Smooth muscle cell (in vitro differentiated cells): ENCODE measurements around the gene SULT2B1. TPM values are rescaled to one million over a fixed set of nuclear protein-coding genes. Genes with fewer than 3 reads are reported as not detected.

ENCODE experiments used
- DNase-seq: peaks from one replicate; lab custom pipeline; 2025; ENCODE audit not compliant: unreplicated experiment; lab: John Stamatoyannopoulos, UW
- H2AFZ ChIP-seq: fragments of 200-600 bp; sonication (generic); 2 replicates; pipeline ENCODE4 v1.6.0; 2016; ENCODE audit warnings: antibody characterized with exemption, low read depth, mild to moderate bottlenecking
- H3F3A ChIP-seq: fragments of 200-600 bp; sonication (generic); 2 replicates; pipeline ENCODE4 v1.6.0; 2017; ENCODE audit warnings: antibody characterized with exemption, low read depth
- H3K27ac ChIP-seq: fragments of 200-600 bp; sonication (generic); 2 replicates; pipeline ENCODE4 v1.5.1; 2016; ENCODE audit warnings: low read depth, mild to moderate bottlenecking
- H3K27me3 ChIP-seq: fragments of 200-600 bp; sonication (generic); 2 replicates; pipeline ENCODE4 v1.6.1; 2016; ENCODE audit warnings: low read depth, mild to moderate bottlenecking
- H3K36me3 ChIP-seq: fragments of 200-600 bp; sonication (generic); 2 replicates; pipeline ENCODE4 v1.5.1; 2016; ENCODE audit warnings: low read depth
- H3K4me1 ChIP-seq: fragments of 200-600 bp; sonication (generic); 2 replicates; pipeline ENCODE4 v1.5.1; 2016; ENCODE audit warnings: low read depth
- H3K4me2 ChIP-seq: fragments of 200-600 bp; sonication (generic); 2 replicates; pipeline ENCODE4 v1.6.0; 2016; ENCODE audit warnings: mild to moderate bottlenecking
- H3K4me3 ChIP-seq: fragments of 200-600 bp; sonication (generic); 2 replicates; pipeline ENCODE4 v1.5.1; 2016; ENCODE audit warnings: mild to moderate bottlenecking
- H3K79me2 ChIP-seq: fragments of 200-600 bp; sonication (generic); 2 replicates; pipeline ENCODE4 v1.6.0; 2016; ENCODE audit warnings: low read depth, mild to moderate bottlenecking
- H3K9ac ChIP-seq: fragments of 200-600 bp; sonication (generic); 2 replicates; pipeline ENCODE4 v1.6.0; 2016; ENCODE audit warnings: low read depth
- H3K9me3 ChIP-seq: fragments of 200-600 bp; sonication (generic); replicated peaks from 2 replicates; pipeline ENCODE4 v1.5.1; 2016; ENCODE audit warnings: low read depth
- H4K20me1 ChIP-seq: fragments of 200-600 bp; sonication (generic); 2 replicates; pipeline ENCODE4 v1.6.0; 2016; ENCODE audit warnings: low read depth
- WGBS: methylation state at CpG from one replicate; pipeline ENCODE4 v1.1.7; 2016; ENCODE audit warnings: low lambda C conversion rate; 5-methylcytosine and 5-hydroxymethylcytosine counted together
- polyA plus RNA-seq: library from polyadenylated mRNA; unstranded; fragments of >200 nt; fragmentation: Nextera tagmentation; extraction: Ambion mirVana; gene quantifications from 2 replicates; pipeline ENCODE4 v1.2.1, GENCODE V29; 2016
- total RNA-seq: library from RNA; depleted of rRNA; stranded (reverse); fragments of >200 nt; gene quantifications from 2 replicates; pipeline ENCODE4 v1.2.3, GENCODE V29; 2014
- TF ChIP-seq, protein P1 (sequence below): fragments of 200-600 bp; sonication (generic); IDR thresholded peaks from 2 replicates; pipeline ENCODE4 v1.5.1; 2017; ENCODE audit warnings: borderline replicate concordance, mild to moderate bottlenecking, antibody characterized with exemption; ENCODE audit not compliant: insufficient read depth, poor library complexity, severe bottlenecking

SULT2B1 gene
- total and polyA plus RNA-seq, 2 experiments from 2014 or later = 1.7 to 2.3 TPM

DNA sequence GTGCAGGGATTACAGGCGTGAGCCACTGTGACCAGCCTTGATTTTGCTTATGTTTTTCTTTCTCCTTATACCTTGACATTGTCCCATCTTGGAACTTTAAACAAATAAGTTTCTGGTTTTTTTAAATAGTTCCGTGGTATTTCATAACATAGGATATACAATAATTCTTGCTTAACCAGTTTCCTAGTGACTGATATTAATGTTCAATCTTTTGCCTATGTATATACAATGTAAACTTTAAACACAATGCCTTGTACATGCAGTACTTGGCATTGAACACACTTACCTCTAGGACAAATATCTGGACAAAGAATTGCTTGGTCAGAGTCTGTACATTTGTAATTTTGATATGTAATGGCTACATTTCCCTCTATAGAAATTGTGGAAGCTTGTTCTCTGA, 30.2 kb downstream of the SULT2B1 start:
- H3K27ac ChIP-seq = no peak overlapping the region
- no peak overlapping the region for H2AFZ ChIP-seq
- H3K4me2 ChIP-seq = no peak overlapping the region
- no peak overlapping the region for H3K4me3 ChIP-seq
- no peaks in the 10 kb centered on the region for H3K36me3 ChIP-seq
- H3F3A ChIP-seq = no peaks in the 10 kb centered on the region
- H3K4me1 ChIP-seq = no peaks in the 10 kb centered on the region
- DNase-seq = no peak
- no peaks in the 10 kb centered on the region for H3K27me3 ChIP-seq
- no peaks in the 10 kb centered on the region for H3K9me3 ChIP-seq
- H4K20me1 ChIP-seq = no peaks in the 10 kb centered on the region
- H3K79me2 ChIP-seq = no peaks in the 10 kb centered on the region
- 84% methylated on average over 2 of the region's 2 CpGs for WGBS
- TF ChIP-seq, protein P1, sequence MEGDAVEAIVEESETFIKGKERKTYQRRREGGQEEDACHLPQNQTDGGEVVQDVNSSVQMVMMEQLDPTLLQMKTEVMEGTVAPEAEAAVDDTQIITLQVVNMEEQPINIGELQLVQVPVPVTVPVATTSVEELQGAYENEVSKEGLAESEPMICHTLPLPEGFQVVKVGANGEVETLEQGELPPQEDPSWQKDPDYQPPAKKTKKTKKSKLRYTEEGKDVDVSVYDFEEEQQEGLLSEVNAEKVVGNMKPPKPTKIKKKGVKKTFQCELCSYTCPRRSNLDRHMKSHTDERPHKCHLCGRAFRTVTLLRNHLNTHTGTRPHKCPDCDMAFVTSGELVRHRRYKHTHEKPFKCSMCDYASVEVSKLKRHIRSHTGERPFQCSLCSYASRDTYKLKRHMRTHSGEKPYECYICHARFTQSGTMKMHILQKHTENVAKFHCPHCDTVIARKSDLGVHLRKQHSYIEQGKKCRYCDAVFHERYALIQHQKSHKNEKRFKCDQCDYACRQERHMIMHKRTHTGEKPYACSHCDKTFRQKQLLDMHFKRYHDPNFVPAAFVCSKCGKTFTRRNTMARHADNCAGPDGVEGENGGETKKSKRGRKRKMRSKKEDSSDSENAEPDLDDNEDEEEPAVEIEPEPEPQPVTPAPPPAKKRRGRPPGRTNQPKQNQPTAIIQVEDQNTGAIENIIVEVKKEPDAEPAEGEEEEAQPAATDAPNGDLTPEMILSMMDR = no peak
- no peak overlapping the region for H3K9ac ChIP-seq

DNA sequence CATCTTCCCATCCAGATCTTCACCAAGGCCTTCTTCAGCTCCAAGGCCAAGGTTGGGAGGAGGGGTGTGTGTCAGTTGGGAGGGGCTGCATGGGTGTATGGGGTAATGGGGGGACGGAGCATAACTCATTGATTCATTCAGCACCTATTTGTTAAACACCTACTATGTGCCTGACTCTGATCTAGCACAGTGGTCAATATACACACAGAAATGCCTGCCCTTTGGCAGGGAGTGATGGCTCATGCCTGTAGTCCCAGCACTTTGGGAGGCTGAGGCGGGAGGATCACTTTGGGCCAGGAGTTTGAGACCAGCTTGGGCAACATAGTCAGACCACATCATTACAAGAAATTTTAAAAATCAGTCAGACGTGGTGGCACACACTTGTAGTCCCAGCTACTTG, 35.4 kb downstream of the SULT2B1 start:
- H3K27me3 ChIP-seq = no peaks in the 10 kb centered on the region
- H3K79me2 ChIP-seq = no peaks in the 10 kb centered on the region
- no peaks in the 10 kb centered on the region for H4K20me1 ChIP-seq
- no peak overlapping the region for H2AFZ ChIP-seq
- H3K4me1 ChIP-seq = no peaks in the 10 kb centered on the region
- H3K4me2 ChIP-seq = no peak overlapping the region
- 100% methylated on average over 3 of the region's 3 CpGs for WGBS
- no peak overlapping the region for H3K27ac ChIP-seq
- no peak for DNase-seq
- H3K9ac ChIP-seq = no peak overlapping the region
- H3K36me3 ChIP-seq = no peaks in the 10 kb centered on the region
- H3K9me3 ChIP-seq = no peaks in the 10 kb centered on the region
- no peaks in the 10 kb centered on the region for H3F3A ChIP-seq
- TF ChIP-seq, protein P1 = no peak
- no peak overlapping the region for H3K4me3 ChIP-seq

DNA sequence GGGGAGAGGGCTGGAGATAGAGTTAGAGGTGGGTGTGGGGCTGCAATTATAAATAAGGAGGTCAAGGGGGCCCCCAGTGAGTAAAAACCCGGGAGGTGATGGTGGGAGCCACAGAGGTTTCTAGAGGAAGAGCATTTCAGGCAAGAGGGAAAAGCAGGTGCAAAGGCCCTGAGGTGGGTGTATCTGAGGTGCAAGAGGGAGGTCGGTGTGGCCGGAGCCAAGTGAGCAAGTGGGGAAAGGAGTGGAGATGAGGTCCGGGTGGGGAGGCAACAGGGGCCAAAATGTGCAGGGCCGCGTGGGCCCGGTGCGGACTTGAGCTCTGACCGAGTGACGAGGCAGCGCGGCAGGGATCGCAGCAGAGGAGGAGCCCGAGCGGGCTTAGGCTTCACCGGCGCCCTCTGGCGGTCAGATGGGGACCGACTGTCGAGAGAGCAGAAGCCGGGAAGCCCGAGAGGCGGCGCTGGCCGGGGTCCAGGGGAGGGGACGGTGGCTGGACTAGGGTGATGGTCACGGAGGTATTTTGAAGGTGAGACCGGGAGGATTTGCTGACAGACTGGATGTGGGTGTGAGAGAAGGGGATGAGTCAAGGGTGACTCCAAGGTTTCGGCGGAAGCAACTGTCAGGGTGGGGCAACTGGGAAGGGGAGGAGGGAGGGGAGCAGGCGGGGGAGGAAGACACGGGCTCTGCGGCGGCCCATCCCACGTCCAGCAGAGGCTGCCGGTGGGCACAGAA, 36.9 kb downstream of the SULT2B1 start:
- no peaks in the 10 kb centered on the region for H3K79me2 ChIP-seq
- peak overlapping the region; percentile 61 for H3K4me2 ChIP-seq
- H3K27ac ChIP-seq = no peak overlapping the region
- H3K36me3 ChIP-seq = no peaks in the 10 kb centered on the region
- peak; percentile 66 for DNase-seq
- no peaks in the 10 kb centered on the region for H4K20me1 ChIP-seq
- H3K9me3 ChIP-seq = no peaks in the 10 kb centered on the region
- no peaks in the 10 kb centered on the region for H3F3A ChIP-seq
- no peaks in the 10 kb centered on the region for H3K27me3 ChIP-seq
- no peak overlapping the region for H2AFZ ChIP-seq
- WGBS = 5% methylated on average over 33 of the region's 36 CpGs
- TF ChIP-seq, protein P1 = peak; percentile 98
- H3K4me1 ChIP-seq = no peaks in the 10 kb centered on the region
- peak overlapping the region; percentile 43 for H3K4me3 ChIP-seq
- no peak overlapping the region for H3K9ac ChIP-seq

DNA sequence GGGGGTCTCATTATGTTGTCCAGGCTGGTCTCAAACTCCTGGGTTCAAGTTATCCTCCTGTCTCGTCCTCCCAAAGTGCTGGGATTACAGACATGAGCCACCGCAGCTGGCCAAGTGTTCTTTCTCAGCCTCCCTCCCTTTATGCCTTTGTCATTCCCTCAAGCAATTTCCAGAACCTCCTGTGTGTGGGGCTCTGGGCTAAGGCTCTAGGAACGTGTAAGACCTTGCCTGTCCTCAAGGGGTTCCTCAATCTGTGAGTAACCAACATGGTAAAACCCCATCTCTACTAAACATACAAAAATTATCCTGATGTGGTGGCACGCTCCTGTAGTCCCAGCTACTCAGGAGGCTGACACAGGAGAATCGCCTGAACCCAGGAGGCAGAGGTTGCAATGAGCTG, 39.0 kb downstream of the SULT2B1 start:
- H2AFZ ChIP-seq = no peak overlapping the region
- H3F3A ChIP-seq = no peaks in the 10 kb centered on the region
- H3K27me3 ChIP-seq = no peaks in the 10 kb centered on the region
- H3K4me3 ChIP-seq = no peak overlapping the region
- DNase-seq = no peak
- H3K9me3 ChIP-seq = no peaks in the 10 kb centered on the region
- no peaks in the 10 kb centered on the region for H3K4me1 ChIP-seq
- H4K20me1 ChIP-seq = no peaks in the 10 kb centered on the region
- no peak overlapping the region for H3K27ac ChIP-seq
- no peak overlapping the region for H3K9ac ChIP-seq
- no peaks in the 10 kb centered on the region for H3K36me3 ChIP-seq
- 75% methylated on average over 5 of the region's 5 CpGs for WGBS
- TF ChIP-seq, protein P1 = no peak
- H3K4me2 ChIP-seq = no peak overlapping the region
- H3K79me2 ChIP-seq = no peaks in the 10 kb centered on the region
